GM19463 (cell line): ENCODE results near the gene COBLL1.
"Not testable (repeated sequence)": the region's sequence is repeated elsewhere in the genome, so short reads cannot be mapped to it uniquely, and the experiment has no call there.

Source experiments
- ATAC-seq: cut with Tn5 transposase; IDR thresholded peaks from one replicate; pipeline ENCODE4 v1.9.1; 2021; ENCODE audit warnings: mild to moderate bottlenecking, moderate library complexity; ENCODE audit not compliant: unreplicated experiment

The COBLL1 gene

GRCh38 chr2:164722616-164723338, 118.8 kb downstream of the COBLL1 start:
- no peak for ATAC-seq

GRCh38 chr2:164721430-164721829, 120.2 kb downstream of the COBLL1 start:
- no peak for ATAC-seq

- ATAC-seq: no peak
Measured at GRCh38 chr2:164719996-164720941, 121.4 kb downstream of the COBLL1 start.

- no peak for ATAC-seq
Measured at GRCh38 chr2:164717000-164717803, 124.4 kb downstream of the COBLL1 start.

- no peak for ATAC-seq
Measured at GRCh38 chr2:164714471-164714870, 127.2 kb downstream of the COBLL1 start.

GRCh38 chr2:164711766-164712138, 129.9 kb downstream of the COBLL1 start:
- ATAC-seq: peak; percentile 46

- peak; percentile 46 for ATAC-seq
Measured at GRCh38 chr2:164710837-164711765, 130.5 kb downstream of the COBLL1 start.

- ATAC-seq: not testable (repeated sequence)
Measured at GRCh38 chr2:164710252-164710836, 131.3 kb downstream of the COBLL1 start.

GRCh38 chr2:164706522-164706921, 135.1 kb downstream of the COBLL1 start:
- no peak for ATAC-seq

GRCh38 chr2:164705412-164706167, 136.0 kb downstream of the COBLL1 start:
- ATAC-seq: no peak

GRCh38 chr2:164703915-164704706, 137.5 kb downstream of the COBLL1 start:
- no peak for ATAC-seq

GRCh38 chr2:164701565-164701964, 140.1 kb downstream of the COBLL1 start:
- no peak for ATAC-seq

- ATAC-seq: no peak
Measured at GRCh38 chr2:164700390-164700789, 141.2 kb downstream of the COBLL1 start.

GRCh38 chr2:164697688-164698461, 143.7 kb downstream of the COBLL1 start:
- ATAC-seq: no peak

GRCh38 chr2:164696634-164697033, 145.0 kb downstream of the COBLL1 start:
- no peak for ATAC-seq

GRCh38 chr2:164694275-164694695, 147.3 kb downstream of the COBLL1 start:
- no peak for ATAC-seq

- ATAC-seq: no peak
Measured at GRCh38 chr2:164693834-164694233, 147.8 kb downstream of the COBLL1 start.
